Right lung (tissue), 5 donors: ENCODE data around the gene PDZD8. TPM values are rescaled to one million over a fixed set of nuclear protein-coding genes. Genes with fewer than 3 reads are reported as not detected.

Experiments used
- DNase-seq, 2 donors: peaks; one replicate each; pipeline ENCODE4 v3.0.0-alpha.2; 2013
- polyA plus RNA-seq, 5 donors: library from polyadenylated mRNA; unstranded; fragments of 120-200 nt; gene quantifications; one replicate each; pipeline versions ENCODE4 v1.2.1 to v1.2.3, GENCODE V29; 2013; ENCODE audit warnings: inconsistent platforms in 1 of 5, low replicate concordance in 1 of 5; ENCODE audit not compliant: insufficient read length in 5 of 5, insufficient read depth in 1 of 5

The PDZD8 gene
- polyA plus RNA-seq, 5 donors: 17.2 to 29.1 (median 27.5) TPM

- DNase-seq: no peak
These were observed 25.1 kb upstream of the PDZD8 start for GRCh38 chr10:117400329-117400728.

DNA sequence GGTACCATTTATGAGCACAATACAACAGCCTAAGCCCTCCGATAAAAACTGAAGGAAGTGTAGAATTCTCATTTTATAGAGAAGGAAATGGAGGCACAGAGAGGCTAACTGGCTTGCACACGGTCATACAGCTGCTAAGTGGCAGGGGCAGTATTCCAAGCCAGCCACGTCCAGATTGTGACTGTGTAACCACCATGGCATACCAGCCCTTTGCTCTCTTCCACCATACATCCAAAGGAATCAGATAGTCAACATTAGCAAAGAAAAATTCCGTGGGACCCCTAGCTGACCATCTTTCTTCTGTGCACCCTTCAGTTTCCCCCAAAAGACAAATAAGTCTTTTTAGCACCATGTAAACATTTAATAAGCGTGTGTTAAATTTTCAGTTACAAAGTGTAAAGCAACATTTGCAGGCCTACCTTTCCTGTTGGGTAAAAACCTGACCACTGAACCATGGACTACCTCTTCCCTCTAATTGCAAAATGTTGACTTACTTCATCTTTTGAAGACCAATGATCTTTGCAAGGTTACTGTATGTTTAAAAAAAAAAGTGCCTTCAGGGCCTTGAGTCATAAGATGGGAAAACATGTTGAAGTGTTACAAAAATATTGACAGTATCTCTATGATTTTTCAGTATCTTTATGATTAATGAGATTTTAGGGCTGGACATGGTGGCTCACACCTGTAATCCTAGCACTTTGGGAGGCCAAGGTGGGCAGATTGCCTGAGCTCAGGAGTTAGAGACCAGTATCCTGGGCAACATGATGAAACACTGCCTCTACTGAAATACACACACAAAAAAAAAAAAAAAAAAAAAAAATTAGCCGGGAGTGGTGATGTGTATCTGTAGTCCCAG lies 24.3 kb upstream of the PDZD8 start:
- no peak for DNase-seq

DNA sequence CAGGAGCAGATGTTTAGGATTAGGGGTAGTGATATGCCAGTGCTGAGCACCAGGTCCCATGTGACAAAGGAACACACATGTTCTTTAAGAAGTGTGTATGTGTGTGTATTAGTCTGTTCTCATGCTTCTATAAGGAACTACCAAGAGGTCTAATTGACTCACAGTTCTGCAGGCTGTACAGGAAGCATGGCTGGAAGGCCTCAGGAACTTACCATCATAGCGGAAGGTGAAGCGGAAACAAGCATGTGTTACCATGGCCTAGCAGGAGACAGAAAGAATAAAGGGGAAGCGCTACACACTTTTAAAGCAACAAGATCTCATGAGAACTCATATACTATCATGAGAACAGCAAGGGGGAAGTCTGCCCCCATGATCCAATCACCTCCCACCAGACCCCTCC lies 22.8 kb upstream of the PDZD8 start:
- DNase-seq: no peak

- DNase-seq: peak; percentile 26 to 27
These were observed 16.4 kb upstream of the PDZD8 start for GRCh38 chr10:117391436-117392205.

DNA sequence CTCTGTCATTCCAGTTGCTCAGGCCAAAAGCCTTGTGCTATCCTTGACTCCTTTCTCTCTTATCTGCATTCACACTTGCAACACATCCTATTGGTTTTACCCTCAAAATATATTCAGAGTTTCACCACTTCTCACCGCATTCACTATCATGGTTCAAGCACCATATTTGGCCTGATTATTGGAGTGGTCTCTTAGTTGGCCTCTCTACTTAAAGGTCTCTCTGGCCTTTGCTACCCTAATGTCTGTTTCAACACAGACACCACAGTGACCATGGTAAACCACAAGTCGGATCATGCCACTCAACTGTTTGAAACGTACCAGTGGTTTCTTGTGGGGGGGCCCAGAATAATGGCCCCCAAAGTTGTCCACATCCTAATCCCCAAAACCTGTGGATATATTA lies 15.2 kb upstream of the PDZD8 start:
- no peak for DNase-seq

DNA sequence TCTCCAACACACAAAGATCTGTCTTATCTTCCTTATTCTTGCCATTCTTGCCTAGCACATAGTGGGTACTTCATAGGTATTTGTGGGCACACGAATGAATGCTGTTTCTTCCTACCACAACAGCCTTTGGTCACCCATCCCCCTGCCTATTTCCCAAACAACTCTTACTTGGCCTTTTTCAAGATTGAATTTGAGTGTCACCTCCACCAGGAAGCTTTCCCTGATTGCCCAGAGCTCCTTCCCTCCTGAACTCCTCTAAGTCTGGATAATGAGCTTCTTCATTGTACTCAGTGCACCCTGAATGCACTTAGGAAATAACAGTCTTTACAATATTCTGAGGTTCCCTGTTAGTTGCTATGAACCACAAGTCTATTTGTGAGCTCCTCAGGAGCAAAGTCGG lies 11.6 kb upstream of the PDZD8 start:
- no peak for DNase-seq

GRCh38 chr10:117382861-117383260 lies 7.6 kb upstream of the PDZD8 start:
- DNase-seq: no peak

- peak; percentile 55 for DNase-seq
These were observed 507 bp downstream of the PDZD8 start for GRCh38 chr10:117374506-117375359.

DNA sequence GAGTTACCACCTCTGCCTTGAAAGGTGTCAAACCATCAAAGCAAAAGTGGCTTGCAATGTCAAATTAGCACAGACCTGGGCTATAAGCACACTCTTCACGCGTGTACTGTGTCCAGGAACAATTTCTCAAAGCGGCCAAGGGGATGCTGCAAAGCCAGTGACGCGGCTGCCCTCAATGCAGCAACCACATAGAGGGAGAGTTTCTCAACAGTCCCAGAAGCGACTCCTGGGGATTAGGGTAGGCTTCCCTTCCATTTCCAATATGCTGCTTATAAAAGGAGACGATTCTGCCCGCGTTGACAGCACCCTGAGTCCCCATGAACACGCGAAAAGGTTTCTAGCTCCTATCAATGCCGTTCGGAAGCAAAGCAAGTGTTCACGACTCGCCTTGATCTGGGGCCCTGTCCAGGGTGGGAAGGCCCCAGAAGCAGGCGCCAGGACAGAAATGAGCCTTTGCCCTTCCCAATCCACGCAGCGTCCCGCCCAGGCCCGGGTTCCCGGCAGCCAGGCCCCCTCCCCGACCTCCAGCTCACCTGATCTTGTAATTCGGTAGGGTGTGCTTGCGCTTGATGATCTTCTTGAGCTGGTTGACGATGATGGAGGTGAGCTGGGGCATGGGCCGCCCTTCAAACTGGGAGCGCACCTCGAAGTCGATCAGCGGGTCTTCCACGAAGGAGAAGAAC lies 1.3 kb downstream of the PDZD8 start:
- peak; percentile 39 to 50 for DNase-seq

DNA sequence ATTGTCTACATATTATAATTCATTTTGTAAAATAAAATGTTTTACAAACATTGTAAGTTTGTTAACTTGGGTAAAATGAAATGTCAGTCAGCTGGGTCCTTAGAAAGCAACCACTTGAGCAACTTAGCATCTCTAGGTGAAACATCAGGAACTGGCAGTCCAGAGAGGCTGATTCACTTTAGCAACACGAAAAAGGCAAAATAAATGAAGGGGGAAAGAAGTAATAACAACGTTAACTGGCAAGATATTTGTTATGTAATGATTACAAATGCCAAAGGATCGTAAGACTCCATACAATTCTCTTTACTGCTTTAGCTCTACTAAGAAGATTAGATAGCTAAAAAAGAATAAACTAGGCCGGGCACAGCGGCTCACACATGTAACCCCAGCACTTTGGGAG lies 5.0 kb downstream of the PDZD8 start:
- no peak for DNase-seq

GRCh38 chr10:117367718-117368117 lies 7.5 kb downstream of the PDZD8 start:
- no peak for DNase-seq

DNA sequence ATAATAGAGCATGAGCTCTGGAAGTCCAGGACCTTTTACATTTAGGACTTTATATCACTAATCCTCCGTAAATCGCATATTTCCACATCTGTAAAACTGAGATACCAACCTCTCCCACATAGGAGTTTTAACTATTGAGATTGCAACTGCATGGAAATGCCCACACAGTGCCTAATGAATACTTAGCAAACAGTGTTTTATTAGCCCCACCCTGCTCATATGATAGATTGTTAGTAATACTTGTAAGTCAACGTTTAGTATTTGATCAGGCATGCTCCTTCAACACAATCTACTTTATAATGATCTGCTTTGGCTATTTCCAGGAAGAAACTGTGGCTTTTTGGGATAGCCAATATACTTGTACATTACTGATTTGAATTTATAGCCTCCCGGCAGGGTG lies 8.5 kb downstream of the PDZD8 start:
- no peak for DNase-seq

GRCh38 chr10:117365612-117366011 lies 9.6 kb downstream of the PDZD8 start:
- DNase-seq: peak; percentile 12 to 18

DNA sequence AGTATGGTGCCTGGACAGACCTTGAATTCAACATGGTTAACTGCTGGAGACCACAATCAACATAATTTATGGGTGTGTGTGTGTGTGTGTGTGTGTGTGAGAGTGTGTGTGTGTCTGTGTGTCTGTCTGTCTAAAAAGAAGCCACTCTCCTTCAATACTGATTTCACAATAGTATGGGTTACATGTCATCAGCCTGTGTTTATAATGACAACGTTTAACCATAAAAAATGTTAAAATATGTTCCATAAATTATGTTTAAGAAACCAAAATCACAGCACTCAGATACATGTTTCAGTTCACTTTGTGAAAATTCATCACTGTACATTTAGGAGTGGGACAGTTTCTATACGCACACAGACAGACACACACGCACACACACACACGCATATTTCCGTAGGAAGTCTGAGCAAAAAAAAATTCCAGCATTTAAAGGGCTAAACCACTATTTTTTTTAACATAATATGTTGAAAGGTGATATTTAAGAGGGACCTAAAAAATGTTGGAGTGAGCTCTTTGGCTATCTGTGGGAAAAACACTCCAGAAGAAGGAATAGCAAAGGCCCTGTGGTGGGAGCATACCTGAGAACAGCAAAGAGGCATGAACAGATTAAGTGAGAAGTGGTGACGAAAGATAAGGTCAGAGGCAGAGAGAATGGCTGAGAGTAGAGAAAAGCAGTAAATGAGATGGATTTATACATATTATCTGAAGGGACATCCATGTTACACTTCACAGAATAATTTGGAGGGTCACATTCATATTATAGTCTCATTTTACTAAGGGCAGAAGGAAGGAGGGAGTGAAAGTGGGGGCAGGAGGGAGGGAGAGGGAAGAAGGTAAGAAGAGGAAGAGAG lies 10.9 kb downstream of the PDZD8 start:
- DNase-seq: no peak

GRCh38 chr10:117363028-117363427 lies 12.2 kb downstream of the PDZD8 start:
- DNase-seq: no peak

DNA sequence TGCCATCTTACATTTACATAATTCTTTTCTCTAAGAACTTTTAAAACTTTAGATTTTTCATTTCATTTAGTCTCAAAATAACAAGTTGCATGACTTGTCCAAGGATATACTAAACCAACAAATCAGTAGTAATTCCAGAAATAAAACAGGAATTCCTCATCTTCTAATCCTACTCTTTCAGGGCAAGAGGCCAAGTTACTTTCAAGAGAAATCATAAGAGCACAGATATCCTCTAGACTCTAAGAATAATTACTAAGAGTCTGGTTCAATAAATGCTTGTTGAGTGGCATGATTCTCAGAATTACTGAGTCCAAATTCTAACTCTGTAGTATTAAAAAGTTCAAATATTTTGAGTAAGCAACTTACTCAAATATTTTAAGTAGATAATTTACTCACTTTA lies 12.9 kb downstream of the PDZD8 start:
- no peak for DNase-seq

GRCh38 chr10:117360994-117361667 lies 14.1 kb downstream of the PDZD8 start:
- DNase-seq: no peak

DNA sequence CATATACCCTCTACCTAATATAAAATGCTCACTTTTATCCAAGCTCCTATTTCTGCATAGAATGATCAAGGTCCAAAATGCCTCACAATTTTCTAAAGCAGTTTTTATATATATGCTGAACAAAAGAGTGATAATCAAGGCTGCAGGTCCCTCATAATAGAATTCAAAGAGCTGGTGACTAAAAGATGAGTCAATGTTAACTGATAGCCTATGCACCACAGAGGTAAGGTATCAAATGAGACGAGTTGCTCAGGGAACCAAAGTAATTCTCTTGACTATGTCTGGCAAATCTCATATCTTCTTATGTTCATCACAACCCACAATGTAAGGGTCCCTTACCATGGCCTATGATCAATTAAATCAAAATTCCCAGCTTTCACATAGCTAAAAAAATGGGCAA lies 15.2 kb downstream of the PDZD8 start:
- no peak for DNase-seq

- DNase-seq: no peak
These were observed 20.2 kb downstream of the PDZD8 start for GRCh38 chr10:117355072-117355471.

GRCh38 chr10:117353684-117354083 lies 21.6 kb downstream of the PDZD8 start:
- DNase-seq: no peak
